Non-pigmented ciliary epithelial cell (primary cell): ENCODE measurements around the gene NRXN2.

Experiments
- DNase-seq: peaks from one replicate; pipeline ENCODE4 v3.0.0-alpha.2; 2010; ENCODE audit warnings: low read depth

NRXN2 gene

DNA sequence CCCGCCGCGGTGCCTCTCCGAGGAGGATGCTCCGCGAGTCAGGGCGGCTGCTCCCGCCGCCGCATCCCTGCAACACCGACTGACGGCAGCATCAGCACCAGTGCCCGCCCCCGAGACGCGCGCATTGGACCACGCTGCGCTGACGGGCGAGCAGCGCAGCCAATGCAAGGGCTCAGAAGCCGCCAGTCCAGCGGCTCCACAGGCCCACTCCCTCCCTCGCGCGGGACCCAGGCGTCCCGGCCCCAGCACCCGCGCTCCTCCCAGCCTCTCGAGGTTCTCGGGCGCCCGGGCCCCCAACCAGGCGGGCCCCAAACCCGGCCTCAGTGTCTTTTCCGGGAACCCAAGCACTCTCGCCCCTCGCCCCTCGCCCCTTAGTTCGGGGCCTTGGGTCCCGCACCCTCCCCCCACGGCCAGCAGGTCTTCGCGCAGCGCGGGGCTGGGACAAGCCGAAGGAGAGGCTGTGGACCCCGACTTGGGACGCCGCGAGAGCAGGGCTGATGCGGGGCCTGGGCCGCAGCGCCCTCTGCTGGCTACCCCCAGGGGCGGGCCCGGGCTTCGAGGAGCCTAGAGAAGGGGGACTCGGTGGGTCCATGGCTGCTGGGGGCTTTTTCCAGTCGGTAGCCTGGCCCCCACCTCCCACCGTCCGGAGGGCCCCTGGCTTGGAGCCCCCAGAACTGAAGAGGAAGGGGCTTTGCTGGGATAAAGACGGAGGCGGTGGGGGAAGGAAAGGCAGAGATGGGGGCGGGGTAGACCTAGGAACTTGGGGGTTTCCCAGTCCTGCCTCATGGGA lies at the start of gene NRXN2:
Gene NRXN2, minus strand, starts transcription at position 81 of the 790 bp plus-strand sequence. CDS start 9,498 bp downstream, outside the sequence.
- DNase-seq: no peak

DNA sequence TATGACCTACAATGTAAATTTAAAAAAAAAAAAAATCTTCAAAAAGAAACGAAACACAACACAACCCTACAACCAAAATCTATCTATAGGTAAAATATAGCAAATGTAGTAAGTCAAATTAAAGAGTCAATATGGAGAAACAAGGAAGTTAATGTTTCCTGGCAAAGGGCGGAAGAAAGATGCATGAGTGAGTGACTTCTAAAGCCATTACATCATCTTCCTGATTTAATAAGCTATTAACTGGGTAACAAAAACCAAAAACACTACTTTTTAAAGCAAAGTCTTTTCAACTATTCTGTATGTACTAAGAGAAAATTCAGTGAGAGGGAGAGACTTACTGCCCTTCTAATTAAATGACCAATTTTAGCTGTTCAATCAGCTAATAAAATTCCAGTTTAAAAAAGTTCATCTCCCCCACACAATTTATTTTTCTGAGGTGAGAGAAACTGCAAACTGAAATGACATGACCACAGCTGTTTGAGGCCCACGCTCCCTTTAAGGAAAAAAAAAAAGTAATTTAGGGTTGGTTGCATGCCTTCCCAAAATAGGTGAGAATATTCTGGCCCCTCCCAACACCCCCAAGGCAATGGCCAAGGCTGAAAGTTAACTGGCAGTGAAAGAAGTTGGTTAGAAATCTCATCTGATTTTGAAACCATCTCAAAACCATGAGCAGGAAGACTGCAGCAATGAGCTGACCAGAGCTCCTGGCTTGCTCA lies 49.5 kb upstream of the NRXN2 start:
- no peak for DNase-seq

DNA sequence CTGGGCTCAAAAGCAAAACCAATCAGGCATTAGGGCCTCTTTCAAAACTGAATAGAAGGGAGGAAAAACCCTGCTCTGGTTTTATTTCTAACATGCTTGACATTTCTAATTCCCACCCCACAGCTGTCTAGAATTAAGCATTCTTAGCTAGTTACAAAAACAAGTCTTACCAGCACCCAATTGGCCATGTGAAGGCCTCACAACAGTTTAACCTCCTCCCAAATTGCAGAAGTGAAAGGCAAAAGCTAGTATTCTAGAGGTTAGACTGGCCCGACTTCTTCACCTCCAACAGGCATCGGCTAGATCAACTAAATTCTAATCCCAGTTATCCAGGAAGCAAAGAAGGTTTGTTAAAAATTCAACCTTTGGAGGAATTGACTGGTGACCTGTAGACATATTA lies 48.9 kb upstream of the NRXN2 start:
- DNase-seq: no peak

DNA sequence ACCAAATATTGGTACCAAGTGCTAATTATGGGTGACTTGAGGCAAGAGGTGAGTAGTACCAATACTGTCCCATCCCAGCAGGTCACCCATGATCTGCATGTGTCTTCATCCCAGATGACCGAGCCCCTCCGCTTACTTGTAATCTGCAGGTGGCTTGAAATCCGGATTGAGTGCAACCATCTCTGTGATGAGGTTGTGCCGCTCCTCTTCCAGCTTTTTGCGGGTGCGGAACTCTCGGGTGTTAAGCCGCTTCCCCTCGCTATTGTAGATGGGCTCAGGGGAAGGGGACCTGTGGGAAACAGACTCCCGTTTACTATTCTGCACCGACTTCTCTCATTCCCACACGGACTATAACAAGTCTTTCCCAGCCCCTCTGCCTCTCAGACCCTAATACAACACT lies 47.1 kb upstream of the NRXN2 start:
- DNase-seq: no peak

DNA sequence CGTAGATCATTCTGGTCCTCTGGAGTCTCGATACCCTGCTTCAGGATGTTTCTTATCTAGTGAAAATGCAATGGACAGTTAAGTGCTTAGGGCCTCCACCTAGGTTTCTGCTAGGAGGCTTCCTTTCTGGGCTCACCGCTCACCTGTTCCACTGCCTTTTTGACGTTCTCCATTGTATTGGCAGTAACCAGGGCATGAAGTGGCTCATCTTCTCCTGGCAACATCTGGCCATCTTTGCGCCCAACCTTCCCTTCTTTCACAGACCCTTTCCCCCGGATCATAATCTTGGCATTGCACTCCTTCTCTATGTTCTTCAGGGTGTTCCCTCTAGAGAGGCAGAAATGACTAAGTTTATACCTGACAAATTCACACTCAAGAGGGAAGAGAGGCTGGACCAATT lies 46.3 kb upstream of the NRXN2 start:
- no peak for DNase-seq

DNA sequence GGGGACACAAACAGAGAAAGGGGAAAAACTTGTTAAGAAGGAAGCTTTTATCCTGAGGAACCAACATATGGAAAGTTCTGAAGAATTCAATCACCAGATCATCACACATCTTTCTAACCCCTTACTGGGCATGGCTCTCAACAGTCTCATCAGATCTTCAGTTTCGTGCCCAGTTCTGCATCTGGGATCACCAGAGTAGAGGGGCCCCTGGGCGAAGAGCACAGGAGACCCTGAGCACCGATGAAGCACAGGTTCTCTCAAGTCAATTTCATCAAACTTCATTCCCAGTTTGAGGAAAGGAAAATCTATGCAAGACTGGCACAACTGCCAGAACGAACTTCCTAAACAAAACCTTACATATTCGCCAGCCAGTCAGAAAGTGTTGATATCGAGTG lies 45.3 kb upstream of the NRXN2 start:
- no peak for DNase-seq

DNA sequence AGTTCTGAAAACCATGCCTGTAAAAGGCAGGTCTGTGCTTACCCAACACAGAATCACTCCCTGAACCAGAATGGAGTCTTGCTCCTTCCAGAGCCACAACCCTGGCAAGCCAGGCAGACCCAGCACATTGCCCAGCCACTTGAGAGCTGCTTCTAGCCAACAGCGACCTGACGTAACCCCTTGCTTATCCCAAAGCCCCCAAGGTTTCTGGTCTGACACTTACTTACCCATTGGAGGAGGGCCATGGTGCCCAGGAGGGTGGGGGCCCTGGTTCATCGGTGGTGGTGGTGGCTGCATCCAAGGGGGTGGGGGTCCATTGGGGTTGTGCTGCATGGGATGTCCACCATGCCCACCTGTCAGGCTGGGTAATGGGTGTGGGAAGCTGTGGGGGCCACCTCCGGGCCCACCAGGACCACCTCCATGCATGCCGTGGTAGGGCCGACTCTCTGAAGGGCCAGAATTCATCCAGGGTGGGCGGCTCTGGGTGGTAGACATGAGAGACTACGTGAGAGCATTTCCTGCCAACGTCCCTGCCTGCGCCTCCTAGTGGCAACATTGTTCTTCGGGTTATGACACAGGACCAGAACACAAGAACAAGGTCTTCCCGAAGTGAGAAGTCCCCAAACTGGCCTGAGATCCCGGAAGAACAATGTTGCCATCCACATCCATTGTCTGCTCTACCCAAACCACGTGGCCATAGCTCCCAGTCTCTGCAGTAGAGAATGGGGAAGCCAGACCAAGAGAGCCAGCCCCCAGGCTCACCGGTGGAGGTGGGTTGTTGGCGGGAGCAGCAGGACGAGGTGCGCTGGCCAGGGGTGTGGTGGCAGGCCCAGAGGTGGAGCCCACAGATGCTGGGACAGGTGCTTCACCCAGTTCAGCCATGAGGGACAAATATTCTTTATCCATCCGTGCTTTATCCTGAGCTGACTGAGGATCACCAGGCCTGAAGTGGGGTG lies 44.6 kb upstream of the NRXN2 start:
- peak; percentile 24 for DNase-seq

DNA sequence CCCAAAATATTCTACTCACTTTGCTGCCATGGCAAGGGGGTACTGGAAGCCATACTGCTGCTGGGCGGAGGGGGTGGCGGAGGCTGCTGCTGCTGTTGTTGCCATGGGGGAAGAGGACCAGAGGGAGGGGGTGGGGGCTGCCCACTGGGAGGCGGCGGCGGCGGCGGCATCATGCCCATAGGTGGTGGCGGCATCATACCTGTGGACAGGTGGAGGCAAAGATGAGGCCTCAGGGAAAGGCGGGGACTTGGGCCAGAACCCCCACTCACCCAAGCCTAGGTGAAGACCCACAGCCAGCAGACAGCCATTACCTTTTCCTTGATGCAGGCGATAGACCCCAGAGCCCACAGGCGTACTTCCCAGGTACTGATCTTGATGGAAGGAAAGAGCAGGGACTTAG lies 43.9 kb upstream of the NRXN2 start:
- DNase-seq: no peak

DNA sequence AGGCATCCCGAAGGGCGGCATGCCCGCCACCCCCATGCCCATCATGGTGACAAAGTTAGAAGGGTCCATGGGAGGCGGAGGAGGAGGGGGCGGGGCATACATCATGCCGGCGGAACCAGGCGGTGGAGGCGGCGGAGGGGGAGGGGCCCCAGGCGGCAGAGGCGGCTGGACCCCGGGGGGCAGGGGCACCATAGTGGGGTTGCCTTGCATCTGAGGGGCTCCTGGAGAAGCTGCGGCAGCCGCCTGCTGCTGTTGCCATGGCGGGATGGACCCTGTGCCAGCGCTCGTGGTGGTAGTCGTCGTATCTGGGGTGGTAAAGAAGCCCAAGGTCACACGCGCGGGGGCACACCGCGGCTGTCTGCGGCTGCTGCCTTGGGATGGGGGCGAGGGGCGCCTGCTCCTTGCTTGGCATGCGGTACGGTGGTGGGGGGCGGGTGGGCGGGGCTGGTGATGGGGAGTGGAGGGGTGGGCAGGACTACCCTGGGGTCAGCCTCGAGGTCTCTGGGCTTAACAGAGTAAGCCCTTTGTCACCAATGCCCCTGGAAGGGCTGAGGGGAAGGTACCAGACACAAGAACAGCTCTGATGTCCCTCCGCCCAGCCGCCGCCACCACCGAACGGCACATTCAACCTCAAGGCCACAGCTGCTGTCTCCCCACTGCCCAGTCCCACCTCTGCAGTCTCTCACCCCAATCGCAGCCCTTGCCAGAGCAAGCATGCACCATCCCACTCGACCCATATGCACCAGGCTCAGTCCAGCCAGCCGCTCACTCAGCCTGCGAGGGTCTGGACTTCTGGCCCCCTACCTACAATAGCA lies 43.1 kb upstream of the NRXN2 start:
- no peak for DNase-seq

DNA sequence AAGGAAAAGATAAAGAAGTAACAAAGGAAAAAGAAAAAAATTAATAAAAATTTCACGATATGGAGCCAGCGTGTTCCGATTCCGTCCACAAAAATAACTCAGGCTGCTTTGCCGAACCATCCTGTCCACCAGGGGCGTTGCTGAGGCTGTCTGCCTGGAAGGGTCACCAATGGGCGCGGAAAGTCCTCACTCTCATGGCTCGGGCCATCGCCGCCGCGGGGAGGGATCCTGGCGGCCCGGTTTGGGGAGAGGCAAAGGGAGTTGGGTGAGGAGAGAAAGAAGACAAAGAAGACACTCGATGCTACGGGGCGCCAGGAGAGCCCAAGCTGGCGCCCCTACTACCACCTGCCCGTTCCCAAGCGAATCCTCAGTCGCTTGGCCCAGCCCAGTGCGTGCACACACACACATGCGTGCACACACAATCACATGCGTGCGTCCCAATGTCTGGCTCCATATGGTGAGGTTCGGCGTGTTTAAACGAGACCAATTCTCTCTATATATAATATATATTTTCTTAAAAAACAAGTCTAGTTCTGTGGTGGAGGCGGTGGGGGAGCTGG lies 42.4 kb upstream of the NRXN2 start:
- no peak for DNase-seq

DNA sequence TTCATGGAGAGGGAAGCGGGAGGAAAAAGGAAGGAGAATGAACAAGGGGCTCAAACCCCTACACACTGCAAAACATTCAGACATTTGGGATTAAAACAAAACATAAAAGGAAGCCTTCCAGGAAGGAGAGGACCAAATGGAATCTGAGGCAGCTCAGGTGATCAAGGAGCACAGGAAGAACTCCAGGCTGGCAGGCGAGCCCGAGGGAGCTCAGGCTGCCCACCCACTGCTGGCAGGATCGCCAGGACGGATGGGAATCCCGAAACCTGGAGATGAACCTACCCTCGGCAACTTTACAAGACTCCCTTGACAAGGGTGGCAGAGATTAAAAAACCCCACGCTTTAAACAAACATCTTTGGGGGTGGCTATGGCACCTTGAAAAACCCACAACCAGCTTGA lies 41.8 kb upstream of the NRXN2 start:
- no peak for DNase-seq

DNA sequence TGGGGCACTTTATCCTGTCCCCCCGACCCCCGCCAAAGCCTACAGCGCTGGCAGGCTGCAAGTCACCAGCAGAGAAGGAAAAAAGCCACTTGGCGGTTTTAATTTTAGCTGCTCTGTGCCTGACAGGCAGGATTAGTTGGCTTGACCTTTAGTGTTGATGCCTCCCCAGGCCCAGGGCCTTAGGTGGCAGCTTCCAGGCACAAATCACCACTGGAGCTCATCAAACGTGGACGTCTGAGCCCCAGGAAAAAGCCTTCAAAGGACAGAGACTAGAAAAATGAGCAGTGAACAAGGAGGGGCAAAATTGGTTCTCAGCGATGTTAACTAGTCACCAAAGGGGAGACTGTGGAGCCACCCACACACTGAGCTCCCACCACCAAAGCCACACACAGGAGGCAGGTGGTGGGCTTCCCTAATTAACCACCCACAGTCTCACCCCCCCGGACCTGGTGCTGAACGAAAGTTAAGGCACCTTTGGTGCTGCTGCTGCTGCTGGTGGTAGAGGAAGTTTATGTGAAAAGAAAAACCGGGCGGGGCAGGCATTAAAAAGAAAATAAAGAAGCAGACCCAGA lies 41.1 kb upstream of the NRXN2 start:
- no peak for DNase-seq

DNA sequence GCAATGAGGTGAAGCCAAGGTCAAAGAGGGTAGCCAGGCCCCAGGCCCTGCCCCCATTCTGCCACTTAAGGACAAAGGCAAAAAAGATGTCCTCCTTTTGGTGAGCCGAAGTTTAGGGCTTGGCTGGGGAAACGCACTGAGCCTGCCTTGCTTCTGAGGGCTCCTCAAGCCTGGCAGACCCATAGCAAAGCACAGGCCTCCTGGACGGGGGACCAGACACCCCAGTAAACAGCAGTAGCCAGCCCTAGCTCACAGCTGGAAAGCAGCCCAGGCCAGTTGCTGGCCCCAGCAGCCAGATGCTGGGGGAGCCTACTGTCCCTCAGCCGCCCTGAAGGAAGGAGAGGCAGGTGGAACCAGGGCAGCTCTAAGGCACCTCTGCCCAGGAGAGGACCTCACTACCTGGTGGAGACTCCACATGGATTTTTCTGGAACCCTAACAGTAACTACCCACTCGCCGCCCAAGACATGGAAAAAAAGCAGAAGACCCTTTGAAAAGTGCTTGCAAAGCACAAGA lies 40.6 kb upstream of the NRXN2 start:
- no peak for DNase-seq

DNA sequence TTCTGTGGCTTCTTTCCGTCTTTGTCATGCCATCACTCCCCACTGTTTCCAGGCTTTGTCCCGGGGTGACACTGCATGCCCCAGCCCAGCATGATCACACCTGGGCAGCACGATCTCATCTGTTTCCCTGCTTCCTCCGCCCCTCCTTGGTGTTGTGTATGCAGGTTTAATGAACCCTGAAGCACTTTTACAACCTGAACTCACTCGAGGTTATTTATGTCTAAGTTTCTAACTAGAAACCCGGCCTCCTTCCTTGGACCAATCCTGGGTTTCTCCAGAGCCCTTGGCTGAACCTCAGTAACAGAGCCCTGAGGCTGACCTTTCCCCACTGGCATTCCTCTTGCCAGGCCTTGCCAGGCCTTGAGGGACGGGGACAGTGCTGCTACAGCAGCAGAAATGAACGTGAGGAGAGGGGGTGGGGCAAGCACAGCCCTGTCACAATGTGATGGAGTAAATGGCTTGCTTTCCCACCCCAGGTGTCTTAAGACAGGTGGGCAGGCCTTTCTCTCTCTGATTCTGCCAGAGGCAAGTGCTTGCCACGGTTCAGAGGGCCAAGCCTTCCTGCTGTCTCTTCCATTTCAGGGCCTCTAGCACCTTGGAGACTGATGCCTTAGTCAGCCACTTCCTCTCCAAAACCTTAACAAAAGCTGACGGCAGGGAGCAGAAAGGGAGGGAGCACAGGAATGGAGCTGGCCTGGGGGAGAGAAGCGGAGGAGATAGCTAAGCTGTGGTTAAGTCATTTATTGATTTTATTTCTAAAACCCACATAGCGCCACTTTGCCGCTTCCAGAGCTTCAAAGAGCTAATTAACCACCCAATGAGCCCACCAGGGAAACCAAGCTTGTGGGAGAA lies 39.9 kb upstream of the NRXN2 start:
- DNase-seq: peak; percentile 66

DNA sequence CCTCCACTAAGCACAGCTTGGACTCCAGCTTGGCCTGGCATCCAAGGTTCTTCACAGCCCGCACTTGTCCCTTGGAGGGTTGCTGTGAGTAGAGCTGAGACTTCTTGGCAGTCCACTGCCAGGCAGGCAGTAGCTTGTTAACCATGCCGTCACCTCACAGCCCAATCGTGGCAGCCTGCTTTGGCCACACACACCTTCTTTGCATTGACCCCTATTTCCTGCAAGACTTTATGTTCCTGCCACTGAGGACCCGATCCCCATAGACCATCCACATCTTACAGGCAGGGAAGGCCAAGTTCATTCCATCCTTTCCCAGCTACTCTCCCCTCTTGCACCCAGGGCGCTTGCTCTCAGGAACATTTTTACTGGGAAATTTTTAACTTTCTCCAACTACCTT lies 39.3 kb upstream of the NRXN2 start:
- DNase-seq: no peak

DNA sequence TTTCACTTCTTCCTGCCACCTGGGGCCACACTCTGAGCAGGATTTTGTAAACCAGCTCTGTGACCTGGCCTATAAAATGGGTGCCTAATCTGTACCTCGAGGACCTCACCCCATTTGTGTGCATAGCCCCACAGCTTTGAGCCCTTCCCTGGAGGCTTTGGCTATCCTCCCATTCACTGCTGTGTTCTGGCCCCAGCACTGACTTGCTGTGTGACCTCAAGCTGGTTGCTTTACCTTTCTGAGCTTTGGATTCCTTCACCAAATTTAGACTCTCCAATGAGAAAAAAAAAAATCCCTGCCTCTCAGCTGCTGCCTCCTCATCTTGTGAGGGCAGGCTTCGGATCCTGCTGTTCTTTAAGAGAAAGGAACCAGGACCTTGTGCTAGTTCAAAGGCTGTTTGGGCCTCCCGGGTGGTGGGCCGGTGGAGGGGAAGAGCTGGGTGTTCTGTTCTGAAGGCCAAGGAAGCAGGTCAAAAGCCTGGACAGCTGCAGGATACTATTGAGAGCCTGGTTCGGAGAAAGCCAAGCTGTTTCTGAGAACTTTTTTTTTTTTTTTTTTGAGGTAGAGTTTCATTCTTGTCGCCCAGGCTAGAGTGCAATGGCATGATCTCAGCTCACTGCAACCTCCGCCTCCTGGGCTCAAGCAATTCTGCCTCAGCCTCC lies 37.9 kb upstream of the NRXN2 start:
- no peak for DNase-seq

DNA sequence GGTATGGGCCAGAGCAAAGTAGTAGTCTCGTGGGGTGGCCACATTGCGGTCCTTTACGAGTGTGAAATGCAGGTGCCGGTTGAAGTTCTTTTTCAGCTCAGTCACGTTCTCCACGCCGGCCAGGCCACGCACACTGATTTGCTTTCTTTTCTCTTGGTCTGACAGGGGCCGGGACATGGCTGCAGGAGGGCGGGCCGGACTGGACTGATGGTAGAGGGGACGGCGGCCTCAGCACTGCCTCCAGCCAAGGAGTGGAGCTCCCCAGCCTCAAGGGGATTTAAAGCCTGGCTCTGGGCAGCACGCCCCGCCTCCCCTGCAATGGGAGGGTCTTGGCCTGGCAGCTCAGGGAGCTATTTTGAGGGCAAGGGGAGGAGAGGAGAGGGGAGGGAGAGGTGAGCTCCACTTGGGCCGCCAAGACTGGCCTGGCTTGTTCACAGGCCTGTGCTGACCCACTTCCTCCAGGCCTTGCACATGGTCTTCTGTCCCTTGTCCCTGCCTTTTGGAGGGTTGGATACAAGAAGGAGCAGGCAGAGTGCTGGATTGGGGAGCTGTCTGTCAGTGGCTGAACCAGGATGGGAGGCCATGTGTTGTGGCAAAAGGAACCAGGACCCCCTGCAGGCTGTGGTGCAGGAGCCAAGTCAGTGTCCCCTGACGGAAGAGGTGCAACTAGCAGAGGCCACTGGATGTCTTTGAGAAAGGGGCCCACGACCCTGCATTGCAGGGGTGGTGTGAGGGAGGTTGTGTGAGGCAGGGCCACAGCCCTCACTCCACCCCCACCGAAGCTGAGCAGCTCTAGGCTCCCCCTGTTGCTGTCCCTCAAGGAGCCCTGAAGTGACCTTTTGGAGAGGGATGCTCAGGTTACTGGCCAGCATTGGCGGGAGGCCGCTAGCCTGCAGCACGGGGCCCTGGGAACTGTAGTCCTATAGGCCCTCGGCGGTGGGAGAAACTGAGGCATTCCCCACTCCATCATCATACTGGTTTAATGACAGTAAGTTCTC lies 37.0 kb upstream of the NRXN2 start, which contains the start of gene PYGM:
Gene PYGM, minus strand, starts transcription at position 253 of the 998 bp plus-strand sequence. Its CDS starts 76 bp downstream, at position 177.
- no peak for DNase-seq
